A549 (cell line): ENCODE results near the gene POLR3G. TPM values are rescaled to one million over a fixed set of nuclear protein-coding genes. Genes with fewer than 3 reads are reported as not detected.

ENCODE experiments used
- ATAC-seq, 2 experiments: fragments of 200-7000 bp in 1 of 2; fragments of >200 bp in 1 of 2; cut with Nextera tagmentation in 1 of 2; cut with Tn5 transposase in 1 of 2; 3 replicates each; pipeline versions ENCODE4 v1.8.0 to v1.9.1; 2018 to 2020; ENCODE audit warnings: mild to moderate bottlenecking in 1 of 2, moderate library complexity in 1 of 2
- CTCF ChIA-PET: fragments of 300-600 bp; sonication (Branson Sonifier 250); formaldehyde crosslinking; extraction: SDS; loops from one replicate; lab custom pipeline; 2021; ENCODE audit warnings: antibody characterized with exemption, inconsistent platforms; lab: Yijun Ruan, JAX
- POLR2A ChIA-PET: fragments of 350-600 bp; formaldehyde crosslinking; extraction: SDS; loops from one replicate; lab custom pipeline; 2021; ENCODE audit warnings: antibody characterized with exemption, inconsistent platforms; lab: Yijun Ruan, JAX
- DNase-seq, 2 experiments: peaks; one replicate each; pipeline versions ENCODE4 v3.0.0 to v3.0.0-alpha.2; 2011 to 2016; ENCODE audit warnings: low read depth in 1 of 2, low spot score in 1 of 2
- FAIRE-seq: peaks from 2 replicates; lab custom pipeline; 2011; peaks lifted over from hg19 to GRCh38; lab: Jason Lieb, UNC
- H3K27ac ChIP-seq, 2 experiments: fragments of >200 bp; sonication (Bioruptor Twin); formaldehyde crosslinking; 3 replicates each; pipeline ENCODE4 v1.5.1; 2016 to 2017
- H3K4me1 ChIP-seq: fragments of >200 bp; sonication (Bioruptor Twin); formaldehyde crosslinking; 3 replicates; pipeline ENCODE4 v1.6.1; 2016
- H3K4me2 ChIP-seq: fragments of >200 bp; sonication (Bioruptor Twin); formaldehyde crosslinking; 3 replicates; pipeline ENCODE4 v1.6.1; 2016
- H3K4me3 ChIP-seq: fragments of >200 bp; sonication (Bioruptor Twin); formaldehyde crosslinking; 3 replicates; pipeline ENCODE4 v1.5.1; 2016
- H3K9me3 ChIP-seq: fragments of >200 bp; sonication (Bioruptor Twin); formaldehyde crosslinking; 3 replicates; pipeline ENCODE4 v1.6.1; 2016
- CBX2 ChIP-seq: fragments of 200-600 bp; sonication (generic); IDR thresholded peaks from 2 replicates; pipeline ENCODE4 v1.6.1; 2016; ENCODE audit warnings: low read depth, mild to moderate bottlenecking, borderline replicate concordance
- CBX8 ChIP-seq: fragments of 200-600 bp; sonication (generic); IDR thresholded peaks from 2 replicates; pipeline ENCODE4 v1.6.1; 2016
- CHD2 ChIP-seq: fragments of 150-350 bp; IDR thresholded peaks from 2 replicates; pipeline ENCODE4 v1.6.1; 2014; ENCODE audit warnings: low read length; ENCODE audit not compliant: partially characterized antibody
- CHD4 ChIP-seq: fragments of 200-600 bp; sonication (generic); IDR thresholded peaks from 2 replicates; pipeline ENCODE4 v1.6.1; 2016; ENCODE audit warnings: antibody characterized with exemption, mild to moderate bottlenecking, borderline replicate concordance
- EHMT2 ChIP-seq: fragments of 200-600 bp; sonication (generic); IDR thresholded peaks from 2 replicates; pipeline ENCODE4 v1.6.1; 2016; ENCODE audit warnings: antibody characterized with exemption, low read depth, mild to moderate bottlenecking, moderate library complexity
- EP300 ChIP-seq, 2 experiments: fragments of >200 bp; sonication (Bioruptor Twin); formaldehyde crosslinking; IDR thresholded peaks; 2 replicates in 1 of 2; 3 replicates in 1 of 2; pipeline ENCODE4 v1.6.1; 2016 to 2017
- ESRRA ChIP-seq: fragments of 150-350 bp; IDR thresholded peaks from 2 replicates; pipeline ENCODE4 v1.6.1; 2014; ENCODE audit warnings: mild to moderate bottlenecking, low read length, borderline replicate concordance
- FOSL2 ChIP-seq, 2 experiments: fragments of 450-650 bp in 1 of 2; fragments of >200 bp in 1 of 2; sonication (Bioruptor Twin) in 1 of 2; formaldehyde crosslinking; IDR thresholded peaks; 2 replicates each; pipeline versions ENCODE4 v1.5.0 to v1.6.1; 2016 to 2020; ENCODE audit warnings: mild to moderate bottlenecking in 1 of 2, moderate library complexity in 1 of 2
- HEYL ChIP-seq: fragments of 250-450 bp; sonication (Bioruptor Pico); IDR thresholded peaks from 2 replicates; pipeline ENCODE4 v1.8.0; 2021; ENCODE audit warnings: mild to moderate bottlenecking, moderate library complexity
- HMGXB4 ChIP-seq: fragments of 250-450 bp; sonication (Bioruptor Pico); IDR thresholded peaks from 2 replicates; pipeline ENCODE4 v1.5.0; 2021; ENCODE audit warnings: mild to moderate bottlenecking, moderate library complexity, borderline replicate concordance
- JUNB ChIP-seq: fragments of >200 bp; sonication (Bioruptor Twin); formaldehyde crosslinking; IDR thresholded peaks from 2 replicates; pipeline ENCODE4 v1.6.1; 2016
- KDM5A ChIP-seq: fragments of 200-600 bp; sonication (generic); IDR thresholded peaks from 2 replicates; pipeline ENCODE4 v1.6.1; 2016; ENCODE audit warnings: antibody characterized with exemption, mild to moderate bottlenecking
- MAFK ChIP-seq: fragments of 450-650 bp; IDR thresholded peaks from 2 replicates; pipeline ENCODE4 v1.6.1; 2014; ENCODE audit not compliant: partially characterized antibody
- MAZ ChIP-seq: fragments of 150-350 bp; IDR thresholded peaks from 2 replicates; pipeline ENCODE4 v1.6.1; 2014; ENCODE audit warnings: antibody characterized with exemption, low read depth, low read length, borderline replicate concordance
- PBX3 ChIP-seq: IDR thresholded peaks from 2 replicates; pipeline ENCODE4 v1.6.1; 2012
- PHF8 ChIP-seq: fragments of 200-600 bp; sonication (generic); IDR thresholded peaks from 2 replicates; pipeline ENCODE4 v1.6.1; 2016; ENCODE audit warnings: low read depth, mild to moderate bottlenecking, antibody characterized with exemption, moderate library complexity, borderline replicate concordance
- RAD21 ChIP-seq, 2 experiments: fragments of >200 bp in 1 of 2; sonication (Bioruptor Twin) in 1 of 2; formaldehyde crosslinking in 1 of 2; IDR thresholded peaks in 1 of 2; conservative IDR thresholded peaks in 1 of 2; 2 replicates in 1 of 2; 3 replicates in 1 of 2; pipeline ENCODE4 v1.6.1; 2012 to 2018; ENCODE audit warnings: inconsistent platforms in 1 of 2
- RCOR1 ChIP-seq: fragments of 150-350 bp; IDR thresholded peaks from 2 replicates; pipeline ENCODE4 v1.6.1; 2014; ENCODE audit warnings: antibody characterized with exemption, low read length, low read depth
- REST ChIP-seq: fragments of 200-600 bp; sonication (generic); IDR thresholded peaks from 2 replicates; pipeline ENCODE4 v1.6.1; 2016; ENCODE audit warnings: antibody characterized with exemption, mild to moderate bottlenecking, moderate library complexity
- SMC3 ChIP-seq: fragments of >200 bp; sonication (Bioruptor Twin); formaldehyde crosslinking; IDR thresholded peaks from 3 replicates; pipeline ENCODE4 v1.6.1; 2018; ENCODE audit warnings: inconsistent platforms
- SREBF2 ChIP-seq: fragments of 450-650 bp; IDR thresholded peaks from 2 replicates; pipeline ENCODE4 v1.6.1; 2014; ENCODE audit warnings: mild to moderate bottlenecking, moderate library complexity
- USF2 ChIP-seq: fragments of 450-650 bp; IDR thresholded peaks from 2 replicates; pipeline ENCODE4 v1.6.1; 2014; ENCODE audit warnings: antibody characterized with exemption
- ZFP36 ChIP-seq: fragments of 450-650 bp; IDR thresholded peaks from 2 replicates; pipeline ENCODE4 v1.6.1; 2014; ENCODE audit warnings: borderline replicate concordance; ENCODE audit not compliant: partially characterized antibody
- ZNF302 ChIP-seq: fragments of 250-450 bp; sonication (Bioruptor Pico); IDR thresholded peaks from 2 replicates; pipeline ENCODE4 v1.9.0; 2021; ENCODE audit warnings: inconsistent platforms, mild to moderate bottlenecking, moderate library complexity
- WGBS: methylation state at CpG from one replicate; pipeline ENCODE4 v1.1.6; 2017; ENCODE audit errors: missing lambda C conversion rate; 5-methylcytosine and 5-hydroxymethylcytosine counted together
- polyA plus RNA-seq, 4 experiments: library from polyadenylated mRNA; depleted of rRNA in 3 of 4; stranded (reverse); fragments of >200 nt; fragmentation: RNase III in 1 of 4; extraction: RNeasy Plus Mini Kit Qiagen cat#74134 plus additional on column Dnase treatment in 1 of 4; gene quantifications; 2 replicates in 3 of 4; 3 replicates in 1 of 4; pipeline ENCODE4 v1.2.3, GENCODE V29; 2011 to 2017
- TF ChIP-seq, protein P1 (sequence below): IDR thresholded peaks from 2 replicates; pipeline ENCODE4 v1.6.1; 2012
- TF ChIP-seq, protein P2 (sequence below): IDR thresholded peaks from 2 replicates; pipeline ENCODE4 v1.6.1; 2012; ENCODE audit warnings: low read depth, borderline replicate concordance
- TF ChIP-seq, protein P3 (sequence below): fragments of >200 bp; sonication (Bioruptor Twin); formaldehyde crosslinking; IDR thresholded peaks from 2 replicates; pipeline ENCODE4 v1.6.1; 2016

POLR3G gene
- polyA plus RNA-seq, 2 of the 4 experiments (the other 2 are of a cell fraction) = 11.7 to 22.6 TPM

- no peak overlapping the region for H3K27ac ChIP-seq
- ChIA-PET POLR2A (no interaction called here), CTCF (interaction anchor here (1.6 kb wide), 1 partner anchor 14 kb away, joined by 5 read pairs; the partner anchor contains the start of genes MBLAC2 and POLR3G)
- no peak overlapping the region for H3K4me2 ChIP-seq
- FAIRE-seq = no peak
- H3K9me3 ChIP-seq = no peaks in the 10 kb centered on the region
- H3K4me3 ChIP-seq = no peak overlapping the region
- DNase-seq = no peak
- no peak for ATAC-seq
- 64% methylated on average over 2 of the region's 2 CpGs for WGBS
- TF ChIP-seq REST (no peak), CHD4 (no peak), PBX3 (no peak), MAFK (no peak), RAD21 (conservative IDR thresholded peaks at IDR 0.05 in 1 of 2, IDR thresholded peaks at IDR 0.05 in 1 of 2) (no peak), CHD2 (no peak), SREBF2 (no peak), USF2 (no peak), CBX8 (no peak), ESRRA (no peak), PHF8 (no peak), ZFP36 (no peak), JUNB (no peak), ZNF302 (CRISPR knock-in tag) (no peak), HMGXB4 (no peak)
- TF ChIP-seq, protein P1, sequence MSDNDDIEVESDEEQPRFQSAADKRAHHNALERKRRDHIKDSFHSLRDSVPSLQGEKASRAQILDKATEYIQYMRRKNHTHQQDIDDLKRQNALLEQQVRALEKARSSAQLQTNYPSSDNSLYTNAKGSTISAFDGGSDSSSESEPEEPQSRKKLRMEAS = no peak
- no peaks in the 10 kb centered on the region for H3K4me1 ChIP-seq
These were observed 14.1 kb downstream of the POLR3G start for GRCh38 chr5:90488791-90489190.

DNA sequence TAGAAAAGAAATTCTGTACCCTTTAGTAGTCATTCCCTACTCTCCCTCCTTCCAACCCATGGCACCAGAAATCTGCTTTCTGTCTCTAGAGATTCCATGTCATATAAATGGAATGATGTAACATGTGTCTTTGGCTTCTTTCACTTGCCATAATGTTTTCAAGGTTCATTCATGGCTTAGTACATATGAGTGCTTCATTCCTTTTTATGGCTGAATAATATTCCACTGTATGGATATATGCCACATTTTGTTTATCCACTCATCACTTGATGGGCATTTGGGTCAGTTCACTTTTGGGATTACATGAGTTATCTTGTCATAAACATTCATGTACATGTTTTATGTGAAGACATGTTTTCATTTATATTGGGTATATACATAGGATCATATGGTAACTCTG is 19.4 kb downstream of the POLR3G start:
- POLR2A ChIA-PET = no interaction called here
- Histone ChIP-seq H3K4me1 (no peaks in the 10 kb centered on the region), H3K4me3 (no peak overlapping the region), H3K27ac (no peak overlapping the region), H3K9me3 (no peaks in the 10 kb centered on the region), H3K4me2 (no peak overlapping the region)
- FAIRE-seq (no peak), DNase-seq (no peak), ATAC-seq (no peak)
- CTCF ChIA-PET = no interaction called here
- TF ChIP-seq EP300 (IDR thresholded peaks at IDR 0.05) (no peak), PBX3 (no peak), PHF8 (no peak), SMC3 (no peak), FOSL2 (IDR thresholded peaks at IDR 0.05) (no peak), FOSL2 (CRISPR knock-in tag; IDR thresholded peaks at IDR 0.05) (no peak), HEYL (CRISPR knock-in tag) (no peak), EHMT2 (no peak), MAZ (no peak), RCOR1 (no peak), CHD2 (no peak), ESRRA (no peak), KDM5A (no peak), CBX2 (no peak)
- TF ChIP-seq, protein P2, sequence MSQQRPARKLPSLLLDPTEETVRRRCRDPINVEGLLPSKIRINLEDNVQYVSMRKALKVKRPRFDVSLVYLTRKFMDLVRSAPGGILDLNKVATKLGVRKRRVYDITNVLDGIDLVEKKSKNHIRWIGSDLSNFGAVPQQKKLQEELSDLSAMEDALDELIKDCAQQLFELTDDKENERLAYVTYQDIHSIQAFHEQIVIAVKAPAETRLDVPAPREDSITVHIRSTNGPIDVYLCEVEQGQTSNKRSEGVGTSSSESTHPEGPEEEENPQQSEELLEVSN = no peak
- TF ChIP-seq, protein P3, sequence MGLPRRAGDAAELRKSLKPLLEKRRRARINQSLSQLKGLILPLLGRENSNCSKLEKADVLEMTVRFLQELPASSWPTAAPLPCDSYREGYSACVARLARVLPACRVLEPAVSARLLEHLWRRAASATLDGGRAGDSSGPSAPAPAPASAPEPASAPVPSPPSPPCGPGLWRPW = no peak
